GM12864 (cell line): ENCODE measurements around the gene SSU72.

Experiments
- DNase-seq: peaks from one replicate; pipeline ENCODE4 v3.0.0-alpha.2; 2011; ENCODE audit warnings: low read depth
- H3K4me3 ChIP-seq: 2 replicates; pipeline ENCODE4 v1.5.1; 2011; ENCODE audit warnings: mild to moderate bottlenecking, low read depth, low read length, control low read depth
- TF ChIP-seq, protein P1 (sequence below): IDR thresholded peaks from 2 replicates; pipeline ENCODE4 v1.5.1; 2011; ENCODE audit warnings: low read depth, mild to moderate bottlenecking, moderate library complexity, low read length, control low read depth, inconsistent platforms; ENCODE audit errors: missing control alignments

SSU72 gene

DNA sequence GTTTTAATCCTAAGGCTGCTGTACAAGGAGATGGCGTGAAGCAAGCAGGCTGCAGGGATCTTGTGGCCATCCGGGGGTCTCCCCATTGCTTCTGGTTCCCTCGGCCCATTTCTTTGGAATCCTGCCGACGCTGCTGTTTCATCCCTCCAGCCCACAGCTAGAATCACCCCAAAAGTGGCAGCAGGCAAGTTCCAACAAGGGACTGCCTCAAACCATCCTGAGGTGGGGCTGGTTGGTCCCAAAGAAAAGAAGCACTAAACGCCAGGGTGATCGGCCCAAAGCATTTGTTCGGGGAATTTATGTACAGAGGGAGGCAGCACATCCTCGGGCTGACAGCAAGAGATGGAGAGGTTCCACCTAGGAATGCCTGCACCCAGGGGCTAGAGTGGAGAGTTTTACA is 36.1 kb upstream of the SSU72 start:
- H3K4me3 ChIP-seq, result no peak overlapping the region
- TF ChIP-seq, protein P1, sequence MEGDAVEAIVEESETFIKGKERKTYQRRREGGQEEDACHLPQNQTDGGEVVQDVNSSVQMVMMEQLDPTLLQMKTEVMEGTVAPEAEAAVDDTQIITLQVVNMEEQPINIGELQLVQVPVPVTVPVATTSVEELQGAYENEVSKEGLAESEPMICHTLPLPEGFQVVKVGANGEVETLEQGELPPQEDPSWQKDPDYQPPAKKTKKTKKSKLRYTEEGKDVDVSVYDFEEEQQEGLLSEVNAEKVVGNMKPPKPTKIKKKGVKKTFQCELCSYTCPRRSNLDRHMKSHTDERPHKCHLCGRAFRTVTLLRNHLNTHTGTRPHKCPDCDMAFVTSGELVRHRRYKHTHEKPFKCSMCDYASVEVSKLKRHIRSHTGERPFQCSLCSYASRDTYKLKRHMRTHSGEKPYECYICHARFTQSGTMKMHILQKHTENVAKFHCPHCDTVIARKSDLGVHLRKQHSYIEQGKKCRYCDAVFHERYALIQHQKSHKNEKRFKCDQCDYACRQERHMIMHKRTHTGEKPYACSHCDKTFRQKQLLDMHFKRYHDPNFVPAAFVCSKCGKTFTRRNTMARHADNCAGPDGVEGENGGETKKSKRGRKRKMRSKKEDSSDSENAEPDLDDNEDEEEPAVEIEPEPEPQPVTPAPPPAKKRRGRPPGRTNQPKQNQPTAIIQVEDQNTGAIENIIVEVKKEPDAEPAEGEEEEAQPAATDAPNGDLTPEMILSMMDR, result no peak
- no peak for DNase-seq

GRCh38 chr1:1609822-1610485 is 35.3 kb upstream of the SSU72 start:
- TF ChIP-seq, protein P1, result no peak
- no peak overlapping the region for H3K4me3 ChIP-seq
- DNase-seq, result no peak

- no peak for DNase-seq
- H3K4me3 ChIP-seq, result no peak overlapping the region
- TF ChIP-seq, protein P1, result no peak
Observed at GRCh38 chr1:1606232-1606631, 31.6 kb upstream of the SSU72 start.

- H3K4me3 ChIP-seq, result no peak overlapping the region
- TF ChIP-seq, protein P1, result no peak
- DNase-seq, result no peak
Observed at GRCh38 chr1:1605724-1606123, 31.1 kb upstream of the SSU72 start.

- DNase-seq, result no peak
- H3K4me3 ChIP-seq, result no peak overlapping the region
- TF ChIP-seq, protein P1, result no peak
Observed at GRCh38 chr1:1605034-1605591, 30.4 kb upstream of the SSU72 start.

- H3K4me3 ChIP-seq, result no peak overlapping the region
- TF ChIP-seq, protein P1, result no peak
- no peak for DNase-seq
Observed at GRCh38 chr1:1604374-1605033, 29.8 kb upstream of the SSU72 start.
